Stomach (tissue), 4 donors: ENCODE results near the gene UBA7.

Source experiments
- CTCF ChIP-seq, 7 experiments: fragments of 450-650 bp in 4 of 7; fragments of 200-600 bp in 3 of 7; sonication (generic) in 3 of 7; IDR thresholded peaks; one replicate each; pipeline ENCODE4 v1.5.1; 2016 to 2019; ENCODE audit warnings: antibody characterized with exemption in 7 of 7, control low read depth in 2 of 7, mild to moderate bottlenecking in 1 of 7
- EP300 ChIP-seq: sonication (generic); formaldehyde crosslinking; IDR thresholded peaks from one replicate; pipeline ENCODE4 v1.6.1; 2017; ENCODE audit warnings: antibody characterized with exemption
- POLR2A ChIP-seq, 4 donors: fragments of 450-650 bp; IDR thresholded peaks; one replicate each; pipeline ENCODE4 v1.6.1; 2016; ENCODE audit warnings: antibody characterized with exemption in 4 of 4, control low read depth in 2 of 4, mild to moderate bottlenecking in 1 of 4, moderate library complexity in 1 of 4
- POLR2AphosphoS5 ChIP-seq, 3 donors: sonication (generic); formaldehyde crosslinking; IDR thresholded peaks; one replicate each; pipeline ENCODE4 v1.6.1; 2016; ENCODE audit warnings: antibody characterized with exemption in 3 of 3

- TF ChIP-seq CTCF (IDR thresholded peaks at IDR 0.05) (peak in 1 of 7 experiments; percentile 8), POLR2A (IDR thresholded peaks at IDR 0.05) (no peak), POLR2AphosphoS5 (IDR thresholded peaks at IDR 0.05) (no peak), EP300 (no peak)
Measured at GRCh38 chr3:49841126-49841696, 27.5 kb upstream of the UBA7 start.
